ENCODE data around the gene KLHL25.

- TF ChIP-seq CTCF (IDR thresholded peaks at IDR 0.05; ENCODE audit: low read depth, low read length, poor library complexity, severe bottlenecking), result no peak
- TF ChIP-seq EZH2phosphoT487 (IDR thresholded peaks at IDR 0.05; ENCODE audit: borderline replicate concordance, low read length), result no peak
These were observed 76.3 kb downstream of the KLHL25 start for GRCh38 chr15:85718271-85718971.

All from DOHH2 (cell line).